GM19372 (cell line): Measurements from ENCODE around the gene SCCPDH.
"Not testable (repeated sequence)": the region's sequence is repeated elsewhere in the genome, so short reads cannot be mapped to it uniquely, and the experiment has no call there.

Experiments
- ATAC-seq: cut with Tn5 transposase; IDR thresholded peaks from one replicate; pipeline ENCODE4 v1.9.1; 2021; ENCODE audit warnings: mild to moderate bottlenecking, low read depth, moderate library complexity; ENCODE audit not compliant: unreplicated experiment

The SCCPDH gene

DNA sequence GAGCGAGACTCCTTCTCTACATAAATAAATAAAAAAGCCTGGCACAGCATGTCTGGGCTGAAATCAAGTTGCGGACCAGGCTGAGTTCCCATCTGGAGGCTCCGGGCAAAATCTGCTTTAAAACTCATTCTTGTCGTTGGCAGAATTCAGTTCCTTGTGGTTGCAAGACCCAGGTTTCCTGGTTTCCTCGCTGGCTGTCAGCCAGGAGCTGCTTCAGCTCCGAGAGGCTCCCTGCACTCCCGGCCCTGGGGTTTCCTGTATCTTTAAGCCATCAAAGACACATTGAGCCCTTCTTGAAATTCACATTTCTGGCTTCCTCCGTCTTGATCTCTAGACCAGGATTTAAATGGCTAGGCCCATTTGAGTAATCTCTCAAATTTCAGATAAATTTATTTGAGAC is 20.6 kb upstream of the SCCPDH start:
- no peak for ATAC-seq

DNA sequence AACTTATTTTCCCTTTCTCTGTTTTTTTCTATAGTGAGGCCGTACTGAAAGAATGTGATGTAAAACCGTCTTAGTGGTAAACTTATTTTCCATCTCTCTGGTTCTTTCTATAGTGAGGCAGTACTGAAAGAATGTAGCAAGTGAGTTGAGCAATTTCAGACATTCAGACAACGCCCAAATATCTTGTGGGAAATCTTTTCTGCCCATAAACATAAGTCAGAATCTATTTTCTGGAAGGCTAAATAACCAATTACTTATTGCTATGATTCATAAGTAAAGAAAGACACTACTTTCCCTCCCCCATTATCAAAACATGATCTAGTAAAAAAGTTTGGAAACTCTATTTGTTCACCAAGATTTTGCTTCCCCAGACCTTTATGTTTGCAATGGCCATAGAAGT is 18.8 kb upstream of the SCCPDH start:
- no peak for ATAC-seq

DNA sequence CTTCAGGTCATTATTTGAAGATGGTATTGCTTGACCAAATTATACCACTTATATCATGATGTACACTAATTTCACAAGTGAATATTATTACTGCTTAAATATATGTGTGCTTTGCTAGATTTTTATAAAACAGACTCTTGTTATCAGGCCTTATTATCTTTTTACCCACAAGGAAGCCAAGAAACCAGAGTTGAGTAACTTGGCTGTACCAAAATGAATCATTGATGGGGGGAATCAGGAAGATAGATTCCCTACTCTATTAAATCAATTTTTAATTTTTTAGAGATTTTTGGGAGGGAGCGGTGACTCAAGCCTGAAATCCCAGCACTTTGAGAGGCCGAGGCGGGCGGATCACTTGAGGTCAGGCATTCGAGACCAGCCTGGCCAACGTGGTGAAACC is 16.0 kb upstream of the SCCPDH start:
- ATAC-seq = no peak

DNA sequence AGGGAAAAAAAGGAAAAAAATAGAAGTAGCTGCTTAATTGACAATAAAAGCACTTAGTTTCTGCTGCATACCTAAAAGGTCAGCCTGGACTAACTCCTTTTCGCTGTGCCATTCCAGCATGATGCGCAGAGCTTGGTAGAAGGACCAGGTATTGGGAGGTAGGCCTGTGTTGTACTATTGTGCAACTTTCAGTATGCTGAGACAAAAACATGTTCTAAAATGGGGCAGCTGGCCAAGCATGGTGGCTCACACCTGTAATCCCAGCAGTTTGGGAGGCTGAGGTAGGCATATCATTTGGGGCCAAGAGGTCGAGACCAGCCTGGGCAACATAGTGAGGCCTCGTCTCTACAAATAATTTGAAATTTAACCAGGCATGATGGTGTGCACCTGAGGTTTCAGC is 15.0 kb upstream of the SCCPDH start:
- no peak for ATAC-seq

DNA sequence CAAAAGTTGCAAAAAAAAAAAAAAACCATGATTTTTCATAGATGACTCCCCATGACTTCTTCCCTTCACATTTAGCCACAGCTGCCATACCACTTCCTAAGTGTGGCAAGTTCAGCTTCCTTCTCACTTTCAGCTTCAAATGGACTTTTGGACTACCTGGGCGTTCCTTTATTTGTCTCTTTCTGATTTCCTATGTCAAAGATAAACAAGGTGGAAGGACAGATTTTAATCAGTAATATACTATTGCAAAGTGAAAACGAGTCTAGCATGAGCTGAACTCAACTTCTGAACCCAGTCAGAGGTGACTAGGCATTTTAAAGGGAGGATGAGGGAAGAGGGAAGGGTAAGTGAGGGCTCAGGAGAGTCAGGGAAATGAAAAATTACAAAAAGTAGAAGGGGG is 14.4 kb upstream of the SCCPDH start:
- ATAC-seq = no peak

DNA sequence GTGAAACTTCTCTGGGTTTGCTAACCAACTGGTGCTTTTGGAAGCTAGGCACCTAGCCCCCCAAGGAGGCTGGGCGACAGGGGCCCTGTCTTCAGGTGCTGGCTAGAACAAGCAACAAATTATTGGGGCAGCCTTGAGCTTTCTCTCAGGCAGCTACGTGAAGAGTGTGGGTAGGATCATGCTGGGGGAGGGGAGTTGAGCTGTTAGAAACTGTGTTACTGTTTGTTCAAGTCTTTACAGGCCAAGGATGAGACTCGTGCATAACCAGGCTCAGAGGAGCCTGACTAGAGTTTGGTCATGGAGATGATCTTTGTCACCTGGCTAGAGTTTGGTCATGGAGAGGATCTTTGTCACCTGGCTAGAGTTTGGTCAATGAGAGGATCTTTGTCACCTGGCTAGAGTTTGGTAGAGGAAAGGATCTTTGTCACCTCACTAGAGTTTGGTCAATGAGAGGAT is 12.6 kb upstream of the SCCPDH start:
- no peak for ATAC-seq

DNA sequence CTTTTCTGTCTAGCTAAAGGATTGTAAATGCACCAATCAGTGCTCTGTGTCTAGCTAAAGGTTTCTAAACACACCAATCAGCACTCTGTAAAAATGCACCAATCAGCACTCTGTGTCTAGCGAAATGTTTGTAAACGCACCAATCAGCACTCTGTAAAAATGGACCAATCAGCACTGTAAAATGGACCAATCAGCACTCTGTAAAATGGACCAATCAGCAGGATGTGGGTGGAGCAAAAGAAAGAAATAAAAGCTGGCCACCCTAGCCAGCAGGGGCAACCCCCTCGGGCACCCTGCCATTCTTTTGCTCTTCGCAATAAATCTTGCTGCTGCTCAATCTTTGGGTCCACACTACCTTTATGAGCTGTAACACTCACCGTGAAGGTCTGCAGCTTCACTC is 11.8 kb upstream of the SCCPDH start:
- not testable (repeated sequence) for ATAC-seq

DNA sequence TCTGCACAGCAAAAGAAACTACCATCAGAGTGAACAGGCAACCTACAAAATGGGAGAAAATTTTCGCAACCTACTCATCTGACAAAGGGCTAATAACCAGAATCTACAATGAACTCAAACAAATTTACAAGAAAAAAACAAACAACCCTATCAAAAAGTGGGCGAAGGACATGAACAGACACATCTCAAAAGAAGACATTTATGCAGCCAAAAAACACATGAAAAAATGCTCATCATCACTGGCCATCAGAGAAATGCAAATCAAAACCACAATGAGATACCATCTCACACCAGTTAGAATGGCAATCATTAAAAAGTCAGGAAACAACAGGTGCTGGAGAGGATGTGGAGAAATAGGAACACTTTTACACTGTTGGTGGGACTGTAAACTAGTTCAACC is 4.8 kb upstream of the SCCPDH start:
- not testable (repeated sequence) for ATAC-seq

DNA sequence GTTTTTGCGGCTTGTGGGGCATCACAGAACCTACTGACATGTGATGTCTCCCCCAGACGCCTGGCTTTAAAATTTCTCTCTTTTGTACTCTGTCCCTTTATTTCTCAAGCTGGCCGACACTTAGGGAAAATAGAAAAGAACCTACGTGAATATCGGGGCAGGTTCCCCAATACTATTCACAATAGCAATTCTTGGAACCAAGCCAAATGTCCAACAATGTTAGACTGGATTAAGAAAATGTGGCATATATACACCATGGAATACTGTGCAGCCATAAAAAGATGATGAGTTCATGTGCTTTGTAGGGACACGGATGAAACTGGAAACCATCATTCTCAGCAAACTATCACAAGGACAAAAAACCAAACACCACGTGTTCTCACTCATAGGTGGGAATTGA is 3.4 kb upstream of the SCCPDH start:
- not testable (repeated sequence) for ATAC-seq

DNA sequence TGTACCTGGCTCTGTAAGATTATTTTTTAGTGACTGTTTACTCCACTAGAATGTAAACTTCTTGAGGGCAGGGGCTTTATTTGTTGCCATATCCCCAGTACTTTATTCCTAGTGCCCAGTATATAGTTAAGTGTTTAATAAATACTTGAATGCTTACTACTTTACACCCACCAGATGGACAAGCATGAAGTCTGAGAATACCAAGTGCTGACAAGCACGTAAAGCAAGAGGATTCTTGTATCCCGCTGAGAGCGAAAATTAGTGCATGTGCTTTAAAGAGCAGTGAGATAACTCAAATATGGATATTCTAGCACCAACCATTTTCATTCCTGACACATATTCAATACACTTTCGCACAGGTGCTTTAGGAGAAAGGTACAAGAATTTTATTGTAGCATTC is 1.5 kb upstream of the SCCPDH start:
- no peak for ATAC-seq

DNA sequence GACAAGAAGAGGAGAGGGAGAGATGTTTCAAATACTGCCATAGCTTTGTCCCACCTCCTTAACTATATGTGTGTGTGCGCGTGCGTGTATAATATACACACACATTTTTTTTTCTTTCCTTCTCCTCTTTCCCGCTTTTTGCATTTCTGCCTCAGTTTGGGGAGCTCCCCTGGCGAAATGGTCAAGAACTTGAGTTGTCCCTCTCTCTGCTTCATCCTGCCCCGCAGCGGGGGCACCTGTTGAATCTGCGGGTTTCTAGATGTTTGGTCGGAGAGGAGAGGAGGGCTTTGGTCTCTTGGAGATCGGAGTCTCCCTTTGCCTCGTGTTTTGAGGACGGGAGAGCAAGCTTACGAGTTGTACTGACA is 504 bp downstream of the SCCPDH start:
- ATAC-seq = peak; percentile 37

DNA sequence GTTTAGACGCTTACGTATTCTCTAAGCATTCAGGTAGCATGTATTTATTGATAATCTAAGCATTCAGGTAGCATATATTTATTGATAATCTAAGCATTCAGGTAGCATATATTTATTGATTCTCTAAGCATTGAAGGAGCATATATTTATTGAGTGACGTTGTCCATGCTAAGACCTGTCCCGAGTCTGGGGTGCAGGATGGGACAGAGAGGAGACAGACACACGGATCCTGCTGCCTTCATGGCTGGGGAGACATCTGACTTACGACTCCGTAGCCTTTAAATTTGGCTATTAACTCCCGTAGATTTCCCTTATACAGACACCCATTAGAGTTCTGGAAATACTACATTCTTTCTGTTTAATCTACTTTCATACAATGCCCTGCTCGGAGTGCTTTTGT is 982 bp downstream of the SCCPDH start:
- no peak for ATAC-seq

DNA sequence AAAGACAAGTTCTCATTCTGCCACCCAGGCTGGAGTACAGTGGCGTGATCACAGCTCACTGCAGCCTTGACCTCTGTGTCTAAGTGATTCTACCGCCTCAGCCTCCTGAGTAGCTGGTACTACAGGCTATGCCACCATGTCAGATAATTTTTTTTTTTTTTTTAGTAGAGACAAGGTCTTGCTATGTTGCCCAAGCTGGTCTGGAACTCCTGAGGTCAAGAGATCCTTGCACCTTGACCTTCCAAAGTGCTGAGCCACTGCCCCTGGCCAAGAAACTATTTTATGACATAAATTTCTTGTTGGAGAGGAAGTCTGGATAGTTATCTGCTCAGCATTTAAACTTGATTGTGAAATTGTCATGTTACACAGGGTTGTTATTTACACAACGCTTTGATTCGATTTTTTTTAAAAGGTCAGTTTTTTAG is 2.1 kb downstream of the SCCPDH start:
- no peak for ATAC-seq

DNA sequence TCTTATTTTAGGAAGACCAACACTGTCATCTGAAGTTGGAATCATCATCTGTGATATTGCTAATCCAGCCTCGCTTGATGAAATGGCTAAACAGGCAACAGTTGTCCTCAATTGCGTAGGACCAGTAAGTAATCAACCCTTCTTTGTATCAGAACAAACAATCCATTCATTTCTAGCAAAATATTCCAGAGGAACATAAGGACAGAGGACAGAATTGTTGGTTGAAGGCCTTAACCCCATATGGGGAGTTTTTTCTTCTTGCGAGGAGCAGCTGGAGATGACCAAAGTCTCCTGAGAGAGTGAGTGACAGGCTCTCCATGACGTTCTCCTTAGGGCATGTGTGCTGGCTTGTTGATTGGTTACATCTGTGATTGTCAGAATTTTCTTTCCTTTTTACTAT is 2.7 kb downstream of the SCCPDH start:
- ATAC-seq = no peak

DNA sequence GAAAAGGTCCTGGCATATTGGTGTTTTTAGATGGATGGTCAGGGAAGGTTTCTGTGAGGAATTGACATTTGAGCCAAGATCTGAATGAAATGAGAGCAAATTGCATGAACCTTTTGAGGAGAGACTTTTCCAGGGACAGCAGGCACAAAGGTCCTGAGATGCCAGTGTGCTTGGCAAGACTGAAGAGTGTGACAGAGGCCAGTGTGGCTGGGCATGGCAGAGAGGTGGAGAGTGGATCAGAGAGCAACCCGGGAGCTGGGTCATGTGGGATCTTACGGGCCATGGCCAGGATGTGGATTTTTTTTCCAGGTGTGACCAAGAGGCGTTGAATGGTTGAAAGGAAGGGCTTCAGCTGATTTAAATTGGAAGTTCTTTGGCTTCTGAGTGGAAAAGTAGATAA is 3.4 kb downstream of the SCCPDH start:
- no peak for ATAC-seq

DNA sequence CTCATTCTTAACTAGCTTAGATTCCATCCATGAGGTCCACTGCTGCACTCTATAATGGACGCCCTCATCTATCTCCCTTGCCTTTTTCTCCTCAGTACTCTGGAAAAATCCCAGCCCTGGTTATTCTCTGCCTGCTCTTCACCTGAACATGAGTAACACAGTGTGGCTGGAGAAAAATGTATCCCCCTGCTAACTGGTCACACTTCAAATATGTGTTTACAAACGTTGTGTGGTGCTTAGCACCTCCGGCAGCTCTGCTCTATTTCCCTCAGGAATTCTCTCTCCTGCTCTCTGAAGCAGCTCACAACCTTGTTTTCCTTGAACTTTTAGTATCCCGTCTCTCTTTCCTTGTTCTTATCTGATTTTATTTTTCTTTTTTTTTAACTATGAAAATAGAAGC is 4.1 kb downstream of the SCCPDH start:
- no peak for ATAC-seq

DNA sequence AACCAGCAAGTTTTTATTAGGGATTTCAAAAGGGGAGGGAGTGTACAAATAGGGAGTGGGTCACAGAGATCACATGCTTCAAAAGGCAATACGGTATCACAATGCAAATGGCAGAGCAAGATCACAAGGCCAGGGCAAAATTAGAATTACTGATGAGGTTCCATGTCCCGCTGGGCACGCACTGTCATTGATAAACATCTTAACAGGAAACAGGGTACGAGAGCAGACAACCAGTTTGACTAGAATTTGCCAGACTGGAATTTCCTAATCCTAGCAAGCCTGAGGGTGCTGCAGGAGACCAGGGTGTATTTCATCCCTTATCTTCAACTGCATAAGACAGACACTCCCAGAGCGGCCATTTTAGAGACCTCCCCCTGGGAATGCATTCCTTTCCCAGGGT is 4.8 kb downstream of the SCCPDH start:
- not testable (repeated sequence) for ATAC-seq

DNA sequence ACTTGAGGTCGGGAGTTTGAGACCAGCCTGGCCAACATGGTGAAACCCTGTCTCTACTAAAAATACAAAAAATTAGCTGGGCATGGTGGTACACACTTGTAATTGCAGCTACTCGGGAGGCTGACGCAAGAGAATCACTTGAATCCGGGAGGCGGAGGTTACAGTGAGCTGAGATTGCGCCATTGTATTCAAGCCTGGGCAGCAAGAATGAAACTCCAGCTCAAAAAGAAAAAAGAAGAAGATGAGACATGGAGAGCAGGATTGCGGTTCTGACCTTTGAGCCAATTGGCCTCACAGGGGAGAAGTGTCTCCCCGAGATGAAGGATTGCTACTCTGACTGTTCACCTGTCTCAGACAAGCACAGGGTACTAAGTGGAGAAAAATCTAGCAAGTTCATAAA is 6.6 kb downstream of the SCCPDH start:
- ATAC-seq = no peak

DNA sequence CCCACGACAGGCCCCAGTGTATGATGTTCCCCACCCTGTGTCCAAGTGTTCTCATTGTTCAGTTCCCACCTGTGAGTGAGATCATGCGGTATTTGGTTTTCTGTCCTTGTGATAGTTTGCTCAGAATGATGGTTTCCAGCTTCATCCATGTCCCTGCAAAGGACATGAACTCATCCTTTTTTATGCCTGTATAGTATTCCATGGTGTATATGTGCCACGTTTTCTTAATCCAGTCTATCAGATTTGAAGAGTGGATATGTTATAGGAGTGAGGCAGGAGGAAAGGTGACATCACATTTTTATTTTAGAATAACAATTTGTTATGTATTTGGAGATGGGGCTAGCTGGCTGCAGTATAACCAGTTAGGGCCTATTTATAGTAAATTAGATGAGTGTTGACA is 7.7 kb downstream of the SCCPDH start:
- not testable (repeated sequence) for ATAC-seq

DNA sequence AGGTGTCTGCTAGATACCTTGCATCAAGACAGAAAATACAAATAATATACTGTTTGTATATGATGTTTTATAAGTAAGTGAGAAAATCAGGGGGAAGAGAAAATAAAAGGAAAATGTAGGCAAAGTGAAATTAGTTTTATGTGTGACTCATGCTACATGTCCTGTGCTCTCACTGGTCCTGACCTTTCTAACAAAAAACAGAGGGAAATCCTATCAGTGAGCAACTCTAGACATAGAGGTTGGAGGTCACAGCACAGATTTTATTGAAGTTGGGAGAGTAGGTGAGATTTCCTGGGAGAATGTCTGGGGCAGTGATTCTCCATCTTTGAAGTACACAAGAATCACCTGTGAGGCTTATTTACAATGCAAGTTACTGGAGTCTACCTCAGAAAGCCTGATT is 9.5 kb downstream of the SCCPDH start:
- no peak for ATAC-seq

DNA sequence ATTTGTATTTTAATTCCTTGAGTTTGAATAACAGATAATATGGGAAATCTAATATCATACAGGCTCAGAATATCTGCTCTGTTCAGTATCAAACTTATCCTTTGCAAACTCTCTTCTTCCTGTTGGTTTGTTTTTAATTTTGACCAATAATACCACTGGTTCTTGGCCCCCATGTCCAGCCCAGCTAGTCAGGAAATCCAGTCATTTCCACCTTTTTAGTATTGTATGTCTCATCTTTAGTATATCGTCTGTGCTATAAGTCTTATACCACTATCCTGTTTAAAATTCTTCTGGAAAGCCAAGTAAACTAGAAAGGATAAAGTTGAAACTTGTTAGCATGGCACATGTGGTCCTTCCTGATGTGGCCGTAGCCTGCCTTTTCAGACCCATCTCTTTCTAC is 10.7 kb downstream of the SCCPDH start:
- no peak for ATAC-seq

DNA sequence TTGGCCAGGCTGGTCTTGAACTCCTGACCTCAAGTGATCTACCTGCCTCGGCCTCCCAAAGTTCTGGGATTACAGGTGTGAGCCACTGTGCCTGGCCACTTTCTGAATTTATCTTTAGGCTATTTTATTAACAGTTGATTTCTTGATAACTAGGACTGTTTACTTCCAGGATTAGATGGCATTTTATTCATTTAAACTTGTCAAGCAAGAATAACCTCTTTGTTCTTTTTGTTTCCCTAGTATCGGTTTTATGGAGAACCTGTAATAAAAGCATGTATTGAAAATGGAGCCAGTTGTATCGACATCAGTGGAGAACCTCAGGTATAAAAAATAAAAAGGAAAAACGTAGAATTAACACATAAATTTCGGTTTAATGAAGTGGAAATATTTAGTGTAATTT is 11.5 kb downstream of the SCCPDH start:
- no peak for ATAC-seq

DNA sequence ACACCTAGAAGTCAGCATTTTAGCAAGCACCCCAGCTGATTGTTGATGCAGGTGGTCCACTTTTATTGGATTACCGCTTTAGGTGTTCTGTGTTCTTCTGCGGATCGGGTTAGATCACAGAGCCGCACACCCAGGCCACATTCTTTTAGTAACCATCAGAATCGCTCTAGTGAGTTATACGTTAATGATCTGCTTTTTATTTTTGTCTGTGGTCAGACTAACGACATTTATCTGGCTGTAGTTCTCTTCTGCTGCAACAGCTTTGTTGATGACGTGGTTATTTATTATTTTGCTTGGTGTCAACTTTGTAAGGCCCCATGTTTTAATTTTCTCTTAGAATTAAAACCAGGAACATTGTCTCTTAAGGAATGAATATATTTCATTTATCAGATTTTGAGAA is 18.2 kb downstream of the SCCPDH start:
- no peak for ATAC-seq

DNA sequence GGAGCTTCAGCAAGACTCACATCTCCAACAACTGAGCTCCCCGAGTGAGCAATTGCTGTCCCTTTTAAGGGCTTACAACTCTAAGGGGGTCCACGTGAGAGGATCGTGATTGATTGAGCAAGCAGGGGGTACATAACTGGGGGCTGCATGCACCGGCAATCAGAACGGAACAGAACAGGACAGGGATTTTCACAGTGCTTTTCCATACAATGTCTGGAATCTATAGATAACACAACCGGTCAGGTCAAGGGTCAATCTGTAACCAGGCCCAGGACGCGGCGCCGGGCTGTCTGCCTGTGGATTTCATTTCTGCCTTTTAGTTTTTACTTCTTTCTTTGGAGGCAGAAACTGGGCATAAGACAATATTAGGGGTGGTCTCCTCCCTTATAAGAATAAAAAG is 21.9 kb downstream of the SCCPDH start:
- not testable (repeated sequence) for ATAC-seq
